Measurements from ENCODE around the gene NXF1. TPM values are rescaled to one million over a fixed set of nuclear protein-coding genes. Genes with fewer than 3 reads are reported as not detected.
A peak's percentile ranks its signal among the peaks of the same experiment; 100 is the strongest.

Gene NXF1
- total and polyA plus RNA-seq, 2 donors (not counting 1 experiment from before 2014, with no cell fraction given), result 161 to 262 TPM

DNA sequence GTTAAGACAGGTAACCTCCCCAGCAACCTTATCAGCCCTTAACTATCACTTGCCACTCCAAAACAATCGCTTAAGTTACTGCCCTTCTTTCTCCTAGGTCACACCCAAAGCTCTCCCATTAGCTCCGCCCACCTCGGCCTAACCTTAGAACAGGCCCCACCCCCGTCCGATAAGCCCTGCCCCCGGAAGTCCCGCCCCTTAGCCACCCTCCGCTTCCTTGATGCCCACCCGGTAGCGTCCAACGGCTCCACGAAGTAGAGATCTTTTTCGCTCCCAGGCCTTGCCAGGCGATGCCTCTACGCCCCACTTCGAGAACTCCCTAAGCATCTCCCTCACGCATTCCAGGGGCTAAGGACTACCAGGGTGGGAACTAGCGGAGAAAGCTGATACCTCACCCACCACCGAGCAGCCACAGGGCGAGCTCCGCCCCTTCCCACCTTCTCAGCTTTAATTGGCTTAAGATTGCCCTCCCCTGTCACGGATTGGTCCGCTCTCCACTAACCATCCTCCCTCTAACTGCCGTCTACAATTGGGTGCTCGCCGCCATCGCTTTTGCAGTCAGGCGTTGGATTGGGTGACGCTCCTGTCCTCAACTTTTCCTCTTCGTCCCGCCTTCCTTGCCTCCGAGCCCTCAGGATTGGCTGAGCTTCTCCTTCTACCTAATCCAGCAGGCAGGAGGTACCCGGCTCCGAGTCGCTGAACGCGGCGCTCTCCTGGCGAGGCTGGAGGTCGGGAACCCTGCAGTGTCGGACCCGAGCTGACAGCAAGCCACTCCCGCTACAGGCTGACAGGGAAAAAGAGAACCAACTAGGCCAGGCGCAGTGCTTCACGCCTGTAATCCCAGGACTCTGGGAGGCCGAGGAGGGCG lies 51.3 kb downstream of the NXF1 start, which contains the start of gene ZBTB3:
ZBTB3 (minus strand) TSS at position 425 of the 868 bp plus-strand sequence. CDS start 496 bp downstream, outside the sequence.
- H3K27me3 Mint-ChIP-seq, result no peaks in the 10 kb centered on the region
- peak within 1 kb of the TSS; percentile 99 for H3K27ac Mint-ChIP-seq
- 2% methylated on average over 47 of the region's 47 CpGs for WGBS (ENCODE audit: insufficient coverage)
- peak; percentile 99 for DNase-seq
- H3K4me3 ChIP-seq (ENCODE audit: control extremely low read depth in 1 of 5, extremely low read depth in 1 of 5, insufficient read depth in 1 of 5, low read depth in 2 of 5, low read length in 4 of 5), result peak within 1 kb of the TSS; percentile 82 to 94 (median 86)
- peaks cover 7 to 21% of the 10 kb centered on the region in 2 donors for H3K4me1 ChIP-seq (ENCODE audit: control insufficient read depth in 2 of 2, insufficient read depth in 2 of 2, low read length in 2 of 2)
- no peaks in the 10 kb centered on the region for H3K9me3 Mint-ChIP-seq (ENCODE audit: insufficient read depth)
- peaks cover 40% of the 10 kb centered on the region for H3K79me2 ChIP-seq (ENCODE audit: control insufficient read depth, insufficient read depth, low read length)
- ChIA-PET CTCF (interaction anchor here (0.8 to 2.6 kb wide), 14 partner anchors 9 to 1550 kb away, joined by 3 to 32 read pairs (median 6); partner anchors contain the start of genes HNRNPUL2, STX5, TEX54 and TMEM179B), POLR2A (interaction anchor here (0.5 to 3.9 kb wide), 33 partner anchors 8 to 1951 kb away, joined by 3 to 75 read pairs (median 6); partner anchors contain the start of genes B3GAT3, BSCL2, C11orf98 and CSKMT)
- TF ChIP-seq EZH2 (IDR thresholded peaks at IDR 0.05; ENCODE audit: borderline replicate concordance, insufficient read depth, low read depth, low read length, poor library complexity, severe bottlenecking) (no peak), CTCF (IDR thresholded peaks at IDR 0.05) (no peak)
- H3K36me3 ChIP-seq (replicated peaks in 1 of 2; ENCODE audit: control extremely low read depth in 1 of 2, control insufficient read depth in 1 of 2, extremely low read depth in 1 of 2, insufficient read depth in 2 of 2, low read length in 1 of 2), result peaks cover 0 to 16% of the 10 kb centered on the region in 2 experiments
- ATAC-seq (ENCODE audit: low read depth), result peak; percentile 92
- H3K9ac ChIP-seq (ENCODE audit: low read length), result peak within 1 kb of the TSS; percentile 81
- no peaks in the 10 kb centered on the region for H3K9me3 ChIP-seq (ENCODE audit: control extremely low read depth in 1 of 3, control insufficient read depth in 2 of 3, insufficient read depth in 1 of 3, low read length in 2 of 3)
- intact Hi-C loops (cut with micrococcal nuclease), result loop anchor here (1.0 kb wide), 7 partner anchors 7 to 127 kb away; partner anchors contain the start of genes HNRNPUL2, INTS5, POLR2G and TMEM179B
- H4K20me1 ChIP-seq (ENCODE audit: control insufficient read depth, insufficient read depth, low read length, poor library complexity, severe bottlenecking), result peaks cover 4% of the 10 kb centered on the region
- peak within 1 kb of the TSS; percentile 80 to 84 for H3K27ac ChIP-seq (ENCODE audit: low read length in 2 of 2)
- peak within 1 kb of the TSS; percentile 99 for H3K4me3 Mint-ChIP-seq
- peaks cover 27% of the 10 kb centered on the region for H3K4me1 Mint-ChIP-seq
- H3K27me3 ChIP-seq (replicated peaks in 1 of 4; ENCODE audit: control extremely low read depth in 1 of 4, control insufficient read depth in 3 of 4, insufficient read depth in 4 of 4, low read length in 3 of 4), result no peaks in the 10 kb centered on the region
- peak within 1 kb of the TSS; percentile 95 for H2AFZ ChIP-seq (ENCODE audit: insufficient read depth, low read depth, low read length, poor library complexity, severe bottlenecking)
- H3K4me2 ChIP-seq (replicated peaks; ENCODE audit: low read depth, low read length, poor library complexity, severe bottlenecking), result peak within 1 kb of the TSS; percentile 96

Measured in B cell (primary cell).